ENCODE results near the gene PDGFB. TPM values are rescaled to one million over a fixed set of nuclear protein-coding genes. Genes with fewer than 3 reads are reported as not detected.

The PDGFB gene
- total RNA-seq, 1 experiment from 2014 or later = 9.2 TPM

GRCh38 chr22:39240831-39241793 lies 3.7 kb downstream of the PDGFB start:
- ChIA-PET POLR2A (interaction anchor here (0.9 to 1.0 kb wide), 2 partner anchors 11 to 77 kb away, joined by 3 to 4 read pairs; no protein-coding TSS in a partner anchor), CTCF (interaction anchor here (0.6 to 1.6 kb wide), 11 partner anchors 10 to 90 kb away, joined by 3 to 12 read pairs (median 4); no protein-coding TSS in a partner anchor)
- no peak for TF ChIP-seq CREM (CRISPR knock-in tag; IDR thresholded peaks at IDR 0.05)
- peak; percentile 84 for TF ChIP-seq USF2 (CRISPR knock-in tag; IDR thresholded peaks at IDR 0.05)
- TF ChIP-seq GABPB1 (CRISPR knock-in tag; IDR thresholded peaks at IDR 0.05) = peak; percentile 83
- TF ChIP-seq ETV6 (CRISPR knock-in tag; IDR thresholded peaks at IDR 0.05) = 0 out of 2 replicates have a peak, but pooled peaks have one; percentile 14
- TF ChIP-seq USF1 (CRISPR knock-in tag; IDR thresholded peaks at IDR 0.05) = peak; percentile 75
- H3K9me3 Mint-ChIP-seq = no peaks in the 10 kb centered on the region
- peak overlapping the region; percentile 85 for H3K4me3 Mint-ChIP-seq
- no peak overlapping the region for H3K27ac Mint-ChIP-seq
- ATAC-seq = no peak
- H3K36me3 Mint-ChIP-seq = peaks cover 4% of the 10 kb centered on the region; the same call in 1 of the 2 replicates
- DNase-seq (ENCODE audit: low spot score) = no peak
- peaks cover 77% of the 10 kb centered on the region for H3K27me3 Mint-ChIP-seq (ENCODE audit: low read depth)
- H3K4me1 Mint-ChIP-seq = peaks cover 35% of the 10 kb centered on the region

DNA sequence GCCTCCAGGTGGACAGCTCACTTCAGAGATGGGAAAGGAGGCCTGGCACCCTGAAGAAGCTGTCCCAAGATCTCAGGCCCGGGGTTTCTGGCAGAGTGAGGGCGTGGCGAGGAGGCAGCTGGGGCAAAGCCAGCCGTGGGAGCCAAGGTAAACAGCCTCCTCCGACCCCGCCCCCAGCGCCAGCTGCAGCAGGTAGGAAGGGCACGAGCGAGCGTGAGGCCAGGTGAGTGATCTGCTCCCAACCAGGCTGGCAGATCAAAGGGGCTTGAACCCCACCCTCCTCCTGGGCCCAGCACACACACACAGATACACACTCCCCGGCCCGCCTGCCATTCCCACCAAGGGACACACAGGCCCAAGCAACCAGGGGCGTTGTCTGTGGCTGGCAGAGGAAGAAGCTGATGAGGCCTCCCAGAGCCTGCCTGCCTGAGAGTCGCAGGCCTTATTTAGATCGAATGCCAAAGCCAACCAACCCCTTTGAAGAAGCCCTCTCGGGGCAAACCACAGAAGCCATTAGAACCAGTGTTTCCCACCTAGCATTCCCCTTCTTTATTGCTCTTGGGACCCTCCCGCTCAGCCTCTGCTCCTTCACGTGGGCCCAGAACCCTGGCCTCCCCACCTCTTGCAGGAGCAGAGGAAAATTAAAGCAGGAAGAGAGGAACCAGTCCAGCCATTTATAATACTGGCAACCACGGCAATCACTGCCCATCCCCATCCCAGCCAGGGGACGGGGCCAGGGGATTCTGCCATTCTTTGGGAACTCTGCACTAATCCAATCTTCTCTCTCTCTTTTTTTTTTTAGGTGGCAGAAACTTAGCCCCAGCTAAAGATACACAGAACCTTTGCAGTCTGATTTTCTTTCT lies 5.0 kb downstream of the PDGFB start:
- peaks cover 4% of the 10 kb centered on the region; the same call in 1 of the 2 replicates for H3K36me3 Mint-ChIP-seq
- ATAC-seq (no peak), DNase-seq (ENCODE audit: low spot score) (no peak)
- no peaks in the 10 kb centered on the region for H3K9me3 Mint-ChIP-seq
- no peak overlapping the region for H3K27ac Mint-ChIP-seq
- no peak overlapping the region for H3K4me3 Mint-ChIP-seq
- POLR2A ChIA-PET = interaction anchor here (0.9 to 1.4 kb wide), 2 partner anchors 25 to 70 kb away, joined by 3 to 4 read pairs; no protein-coding TSS in a partner anchor
- CTCF ChIA-PET = interaction anchor here (0.9 to 1.8 kb wide), 3 partner anchors 25 to 67 kb away, joined by 4 to 8 read pairs (median 4); no protein-coding TSS in a partner anchor
- H3K27me3 Mint-ChIP-seq (ENCODE audit: low read depth) = peaks cover 72% of the 10 kb centered on the region
- H3K4me1 Mint-ChIP-seq = peaks cover 42% of the 10 kb centered on the region
- no peak for TF ChIP-seq IRF1 (CRISPR knock-in tag; IDR thresholded peaks at IDR 0.05)
- TF ChIP-seq, protein P1, sequence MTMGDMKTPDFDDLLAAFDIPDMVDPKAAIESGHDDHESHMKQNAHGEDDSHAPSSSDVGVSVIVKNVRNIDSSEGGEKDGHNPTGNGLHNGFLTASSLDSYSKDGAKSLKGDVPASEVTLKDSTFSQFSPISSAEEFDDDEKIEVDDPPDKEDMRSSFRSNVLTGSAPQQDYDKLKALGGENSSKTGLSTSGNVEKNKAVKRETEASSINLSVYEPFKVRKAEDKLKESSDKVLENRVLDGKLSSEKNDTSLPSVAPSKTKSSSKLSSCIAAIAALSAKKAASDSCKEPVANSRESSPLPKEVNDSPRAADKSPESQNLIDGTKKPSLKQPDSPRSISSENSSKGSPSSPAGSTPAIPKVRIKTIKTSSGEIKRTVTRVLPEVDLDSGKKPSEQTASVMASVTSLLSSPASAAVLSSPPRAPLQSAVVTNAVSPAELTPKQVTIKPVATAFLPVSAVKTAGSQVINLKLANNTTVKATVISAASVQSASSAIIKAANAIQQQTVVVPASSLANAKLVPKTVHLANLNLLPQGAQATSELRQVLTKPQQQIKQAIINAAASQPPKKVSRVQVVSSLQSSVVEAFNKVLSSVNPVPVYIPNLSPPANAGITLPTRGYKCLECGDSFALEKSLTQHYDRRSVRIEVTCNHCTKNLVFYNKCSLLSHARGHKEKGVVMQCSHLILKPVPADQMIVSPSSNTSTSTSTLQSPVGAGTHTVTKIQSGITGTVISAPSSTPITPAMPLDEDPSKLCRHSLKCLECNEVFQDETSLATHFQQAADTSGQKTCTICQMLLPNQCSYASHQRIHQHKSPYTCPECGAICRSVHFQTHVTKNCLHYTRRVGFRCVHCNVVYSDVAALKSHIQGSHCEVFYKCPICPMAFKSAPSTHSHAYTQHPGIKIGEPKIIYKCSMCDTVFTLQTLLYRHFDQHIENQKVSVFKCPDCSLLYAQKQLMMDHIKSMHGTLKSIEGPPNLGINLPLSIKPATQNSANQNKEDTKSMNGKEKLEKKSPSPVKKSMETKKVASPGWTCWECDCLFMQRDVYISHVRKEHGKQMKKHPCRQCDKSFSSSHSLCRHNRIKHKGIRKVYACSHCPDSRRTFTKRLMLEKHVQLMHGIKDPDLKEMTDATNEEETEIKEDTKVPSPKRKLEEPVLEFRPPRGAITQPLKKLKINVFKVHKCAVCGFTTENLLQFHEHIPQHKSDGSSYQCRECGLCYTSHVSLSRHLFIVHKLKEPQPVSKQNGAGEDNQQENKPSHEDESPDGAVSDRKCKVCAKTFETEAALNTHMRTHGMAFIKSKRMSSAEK (CRISPR knock-in tag; IDR thresholded peaks at IDR 0.05; ENCODE audit: borderline replicate concordance) = no peak
- TF ChIP-seq ZNF671 (CRISPR knock-in tag; IDR thresholded peaks at IDR 0.05) = no peak
- TF ChIP-seq SP1 (CRISPR knock-in tag; conservative IDR thresholded peaks at IDR 0.05) = no peak
- no peak for TF ChIP-seq FOXP1 (CRISPR knock-in tag; IDR thresholded peaks at IDR 0.05; ENCODE audit: borderline replicate concordance)
- TF ChIP-seq MXD4 (CRISPR knock-in tag; IDR thresholded peaks at IDR 0.05; ENCODE audit: borderline replicate concordance) = no peak
- TF ChIP-seq, protein P2, sequence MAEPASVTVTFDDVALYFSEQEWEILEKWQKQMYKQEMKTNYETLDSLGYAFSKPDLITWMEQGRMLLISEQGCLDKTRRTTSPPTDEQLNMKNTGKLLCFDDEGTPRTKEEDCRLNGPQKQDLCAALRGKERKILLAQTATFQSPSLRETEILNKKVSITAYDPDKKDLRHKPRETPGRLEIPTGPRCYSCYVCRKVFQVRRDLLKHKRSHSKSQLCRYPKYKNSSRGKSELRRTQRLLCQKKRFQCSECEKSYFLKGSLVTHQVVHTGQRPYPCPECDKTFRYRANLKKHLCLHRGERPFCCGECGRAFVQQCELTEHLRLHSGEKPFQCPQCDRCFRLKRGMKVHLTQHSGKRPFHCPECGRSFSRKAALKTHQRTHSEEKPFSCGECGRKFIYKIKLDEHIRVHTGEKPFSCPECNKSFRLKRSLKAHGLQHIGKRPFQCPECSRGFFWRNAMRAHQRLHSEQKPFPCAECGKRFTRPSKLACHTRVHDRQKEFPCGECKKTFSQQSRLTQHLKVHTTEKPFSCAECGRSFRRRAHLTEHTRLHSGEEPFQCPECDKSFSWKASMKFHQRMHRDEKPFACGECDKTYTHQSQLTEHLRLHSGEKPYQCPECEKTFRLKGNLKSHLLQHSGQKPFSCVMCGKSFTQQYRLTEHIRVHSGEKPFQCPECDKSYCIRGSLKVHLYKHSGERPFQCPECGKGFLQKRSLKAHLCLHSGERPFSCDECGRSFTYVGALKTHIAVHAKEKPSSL (CRISPR knock-in tag; conservative IDR thresholded peaks at IDR 0.05) = no peak
- TF ChIP-seq TEAD4 (CRISPR knock-in tag; IDR thresholded peaks at IDR 0.05) = no peak
- no peak for TF ChIP-seq EMX1 (CRISPR knock-in tag; IDR thresholded peaks at IDR 0.05)
- no peak for TF ChIP-seq AR (CRISPR knock-in tag; IDR thresholded peaks at IDR 0.05)
- no peak for TF ChIP-seq ELF4 (CRISPR knock-in tag; IDR thresholded peaks at IDR 0.05; ENCODE audit: low read depth)
- TF ChIP-seq E2F5 (CRISPR knock-in tag; IDR thresholded peaks at IDR 0.05) = no peak

Data from WTC11 (cell line).